ENCODE measurements around the gene HES4.

DNA sequence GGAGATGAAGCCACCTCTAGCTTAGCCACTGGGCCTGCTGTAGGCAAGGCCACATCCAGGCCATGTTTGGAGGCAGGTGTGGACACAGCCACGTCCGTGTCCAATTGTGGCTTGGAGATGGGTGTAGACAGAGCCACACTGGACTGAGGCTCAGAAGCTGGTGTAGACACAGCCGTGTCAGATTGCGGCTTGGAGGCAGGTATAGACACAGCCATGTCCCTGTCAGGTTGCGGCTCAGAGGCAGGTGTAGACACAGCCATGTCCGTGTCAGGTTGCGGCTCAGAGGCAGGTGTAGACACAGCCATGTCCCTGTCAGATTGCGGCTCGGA is 20.2 kb downstream of the HES4 start:
- TF ChIP-seq, protein P1, sequence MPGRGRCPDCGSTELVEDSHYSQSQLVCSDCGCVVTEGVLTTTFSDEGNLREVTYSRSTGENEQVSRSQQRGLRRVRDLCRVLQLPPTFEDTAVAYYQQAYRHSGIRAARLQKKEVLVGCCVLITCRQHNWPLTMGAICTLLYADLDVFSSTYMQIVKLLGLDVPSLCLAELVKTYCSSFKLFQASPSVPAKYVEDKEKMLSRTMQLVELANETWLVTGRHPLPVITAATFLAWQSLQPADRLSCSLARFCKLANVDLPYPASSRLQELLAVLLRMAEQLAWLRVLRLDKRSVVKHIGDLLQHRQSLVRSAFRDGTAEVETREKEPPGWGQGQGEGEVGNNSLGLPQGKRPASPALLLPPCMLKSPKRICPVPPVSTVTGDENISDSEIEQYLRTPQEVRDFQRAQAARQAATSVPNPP (CRISPR knock-in tag; IDR thresholded peaks at IDR 0.05), result no peak
- TF ChIP-seq SIN3B (IDR thresholded peaks at IDR 0.05; ENCODE audit: low read length) (no peak), FIP1L1 (IDR thresholded peaks at IDR 0.05; ENCODE audit: borderline replicate concordance, insufficient read depth, low read depth, low read length) (no peak), HDAC2 (CRISPR knock-in tag; IDR thresholded peaks at IDR 0.05) (no peak), RAD21 (CRISPR knock-in tag; IDR thresholded peaks at IDR 0.05) (no peak), CENPT (CRISPR knock-in tag; IDR thresholded peaks at IDR 0.05; ENCODE audit: low read depth) (no peak), HNRNPK (IDR thresholded peaks at IDR 0.05; ENCODE audit: low read depth, low read length, poor library complexity, severe bottlenecking) (no peak), YY1 (IDR thresholded peaks at IDR 0.05; ENCODE audit: insufficient read depth, insufficient replicate concordance, low read depth, low read length) (no peak), RFX5 (IDR thresholded peaks at IDR 0.05; ENCODE audit: low read depth, low read length) (no peak), JUND (CRISPR knock-in tag; IDR thresholded peaks at IDR 0.05) (no peak), SRF (IDR thresholded peaks at IDR 0.05; ENCODE audit: low read depth, low read length) (no peak)

Data from HepG2 (cell line).